ENCODE data around the gene ABTB2.
"Not testable (repeated sequence)": the region's sequence is repeated elsewhere in the genome, so short reads cannot be mapped to it uniquely, and the experiment has no call there.

ABTB2 gene

GRCh38 chr11:34357701-34358257, at the start of gene ABTB2:
TSS of gene ABTB2 (minus strand) at chr11:34358010.
- FAIRE-seq (peak; percentile 84), DNase-seq (ENCODE audit: extremely low spot score, insufficient read length, low read depth) (peak; percentile 86)

DNA sequence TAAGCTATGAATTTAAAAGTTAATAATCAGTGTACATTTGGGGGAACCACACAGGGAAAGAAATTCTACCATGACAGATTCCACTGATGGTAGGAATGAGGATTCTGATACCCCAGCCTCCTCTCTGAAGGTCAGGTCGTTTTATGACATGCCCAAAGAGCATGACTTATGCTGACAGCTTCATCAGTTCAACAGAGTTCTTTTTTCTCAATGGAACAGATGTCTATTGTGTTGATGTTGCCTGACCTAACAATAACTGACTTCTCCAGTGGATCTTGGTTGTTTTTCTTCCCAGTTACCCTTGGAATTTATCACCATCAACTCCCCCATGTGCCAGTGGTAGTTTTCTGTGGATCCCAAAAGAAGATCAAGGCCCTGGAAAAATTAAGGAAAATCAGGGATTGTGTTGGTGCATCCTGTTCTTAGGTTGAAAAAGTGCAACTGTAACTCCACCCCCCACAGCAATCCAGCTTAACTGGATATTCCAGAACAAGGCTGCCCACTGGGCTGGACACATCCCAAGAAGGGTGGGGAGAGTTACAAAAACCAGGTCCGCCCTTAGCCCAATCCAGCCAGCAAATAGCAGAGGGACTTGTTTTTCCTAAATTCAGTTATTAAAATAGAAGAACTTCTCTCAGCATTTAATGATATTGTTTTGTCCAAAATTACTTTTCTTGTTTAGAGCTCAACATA, 49.5 kb upstream of the ABTB2 start:
- no peak for DNase-seq (ENCODE audit: extremely low spot score, insufficient read length, low read depth)
- no peak for FAIRE-seq

DNA sequence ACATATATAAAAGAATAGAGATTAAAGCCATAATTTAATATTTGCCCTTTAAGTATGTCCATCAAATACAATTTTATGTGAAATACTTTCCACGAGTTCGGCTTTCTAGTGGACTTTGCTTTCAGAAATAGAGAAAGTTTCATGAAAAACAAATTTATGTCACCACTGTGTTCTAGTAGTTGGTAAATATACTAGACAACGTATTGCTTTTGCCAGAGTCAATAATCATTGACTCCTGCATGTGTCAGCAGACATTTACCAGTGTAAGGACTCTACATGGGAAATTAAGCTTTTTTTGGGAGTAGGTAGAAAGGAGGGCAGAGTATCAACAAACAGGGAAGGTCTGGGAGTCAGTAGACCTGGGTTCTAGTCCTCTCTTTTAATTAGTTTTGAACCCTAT, 48.6 kb upstream of the ABTB2 start:
- DNase-seq (ENCODE audit: extremely low spot score, insufficient read length, low read depth) (no peak), FAIRE-seq (no peak)

DNA sequence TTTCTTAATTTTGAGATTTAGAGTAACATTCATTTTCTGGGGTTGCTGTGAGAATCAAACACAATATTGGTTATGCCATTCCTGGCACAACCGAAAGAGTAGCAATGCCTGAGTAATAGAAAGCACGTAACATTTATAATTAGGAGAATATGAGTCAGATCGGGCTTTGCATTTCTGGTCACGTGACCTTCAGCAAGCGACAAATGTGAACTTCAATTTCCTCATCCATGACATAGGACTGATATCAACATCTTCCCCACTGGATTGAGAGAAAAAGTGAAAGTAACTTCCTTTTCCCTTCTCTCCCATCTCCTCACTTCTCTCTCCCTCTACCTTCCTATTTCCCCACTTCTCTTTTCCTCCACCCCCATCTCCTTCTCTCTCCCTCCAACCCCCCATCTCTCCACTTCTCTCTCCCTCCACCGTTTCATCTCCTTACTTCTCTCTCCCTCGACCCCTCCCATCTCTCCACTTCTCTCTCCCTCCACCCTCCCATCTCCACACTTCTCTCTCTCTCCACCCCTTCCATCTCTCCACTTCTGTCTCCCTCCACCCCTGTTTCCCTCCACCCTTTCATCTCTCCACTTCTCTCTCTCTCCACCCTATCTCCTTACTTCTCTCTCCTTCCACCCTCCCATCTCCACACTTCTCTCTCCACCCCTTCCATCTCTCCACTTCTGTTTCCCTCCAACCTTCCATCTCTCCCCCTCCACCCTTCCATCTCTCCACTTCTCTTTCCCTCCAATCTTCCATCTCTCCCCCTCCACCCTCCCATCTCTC, 47.5 kb upstream of the ABTB2 start:
- DNase-seq (ENCODE audit: extremely low spot score, insufficient read length, low read depth) (no peak), FAIRE-seq (no peak)

DNA sequence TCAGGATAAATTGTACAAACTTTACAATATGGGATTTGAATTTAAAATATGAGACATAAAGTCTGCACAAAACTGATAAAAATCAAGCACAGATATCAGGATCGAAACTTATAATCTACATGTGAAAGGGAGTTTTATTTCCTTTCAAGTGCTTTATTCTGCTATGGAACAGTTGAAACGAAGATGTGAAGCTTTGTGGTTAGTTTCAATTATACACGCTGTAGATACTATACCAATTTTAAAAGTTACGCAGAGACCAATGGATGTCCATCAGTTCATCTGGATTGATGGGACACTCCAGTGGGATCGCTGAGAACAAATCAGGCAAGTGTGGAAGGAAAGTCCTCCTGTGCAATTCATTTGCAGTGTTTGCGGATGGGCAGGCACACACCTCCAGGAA, 46.5 kb upstream of the ABTB2 start:
- FAIRE-seq = no peak

DNA sequence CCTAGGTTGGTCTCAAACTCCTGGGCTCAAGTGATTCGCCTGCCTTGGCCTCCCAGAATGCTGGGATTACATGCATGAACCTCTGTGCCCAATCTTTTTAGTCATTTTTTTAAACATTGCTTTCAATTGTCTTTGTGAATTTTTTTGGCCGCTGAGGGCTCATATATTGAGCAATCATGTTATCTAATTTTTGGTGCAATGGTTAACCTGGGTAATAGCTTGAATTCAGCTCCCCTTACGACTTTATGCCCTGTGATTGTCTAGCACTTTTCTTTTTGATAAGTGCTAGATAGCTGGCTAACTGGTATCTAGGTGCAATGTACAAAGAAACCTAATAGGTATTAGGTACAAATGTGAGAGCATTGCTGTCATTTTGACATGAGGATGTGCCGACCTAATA, 45.6 kb upstream of the ABTB2 start:
- FAIRE-seq (no peak), DNase-seq (ENCODE audit: extremely low spot score, insufficient read length, low read depth) (no peak)

More for the DNA sequence above, 46.5 kb upstream of the ABTB2 start:
- DNase-seq (ENCODE audit: extremely low spot score, insufficient read length, low read depth) = no peak

DNA sequence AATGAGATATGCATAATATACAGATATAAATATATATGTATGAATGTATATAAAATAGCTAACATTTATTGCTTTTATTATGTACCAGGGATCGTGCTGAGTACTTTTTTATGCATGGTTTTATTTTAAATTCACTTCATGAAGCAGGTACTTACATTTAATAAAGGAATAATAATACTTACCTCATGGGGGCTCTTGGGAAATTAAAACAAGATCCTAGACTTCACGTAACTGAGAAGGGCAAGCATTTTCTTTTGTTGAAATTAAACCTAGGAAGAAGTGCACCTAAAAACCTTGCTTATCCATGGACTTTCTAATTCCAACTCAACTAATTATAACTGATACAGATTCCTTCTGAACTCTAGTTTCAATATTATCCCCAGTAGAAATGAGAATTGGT, 40.0 kb upstream of the ABTB2 start:
- no peak for DNase-seq (ENCODE audit: extremely low spot score, insufficient read length, low read depth)
- no peak for FAIRE-seq

DNA sequence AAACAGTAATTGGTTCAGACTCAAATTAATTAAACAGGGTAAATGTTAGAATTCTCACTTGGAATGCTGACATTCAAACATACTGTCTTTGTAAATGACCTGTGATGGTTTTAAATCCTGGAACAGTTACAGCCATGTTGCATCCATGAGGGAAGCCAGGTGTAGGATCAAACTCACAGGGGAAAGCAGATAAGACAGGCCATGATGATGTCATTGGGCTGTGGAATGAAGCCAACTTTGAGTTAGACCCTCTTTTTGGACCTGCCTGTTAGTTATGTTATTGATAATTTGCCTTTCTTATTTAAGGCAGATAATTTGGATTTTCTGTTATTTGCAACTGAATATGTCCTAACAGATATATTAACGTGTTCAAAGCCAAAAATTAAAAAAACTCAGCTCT, 39.3 kb upstream of the ABTB2 start:
- DNase-seq (ENCODE audit: extremely low spot score, insufficient read length, low read depth) (no peak), FAIRE-seq (no peak)

- no peak for DNase-seq (ENCODE audit: extremely low spot score, insufficient read length, low read depth)
- no peak for FAIRE-seq
These were observed 38.2 kb upstream of the ABTB2 start for GRCh38 chr11:34395916-34396550.

GRCh38 chr11:34394771-34395300, 37.0 kb upstream of the ABTB2 start:
- no peak for DNase-seq (ENCODE audit: extremely low spot score, insufficient read length, low read depth)

DNA sequence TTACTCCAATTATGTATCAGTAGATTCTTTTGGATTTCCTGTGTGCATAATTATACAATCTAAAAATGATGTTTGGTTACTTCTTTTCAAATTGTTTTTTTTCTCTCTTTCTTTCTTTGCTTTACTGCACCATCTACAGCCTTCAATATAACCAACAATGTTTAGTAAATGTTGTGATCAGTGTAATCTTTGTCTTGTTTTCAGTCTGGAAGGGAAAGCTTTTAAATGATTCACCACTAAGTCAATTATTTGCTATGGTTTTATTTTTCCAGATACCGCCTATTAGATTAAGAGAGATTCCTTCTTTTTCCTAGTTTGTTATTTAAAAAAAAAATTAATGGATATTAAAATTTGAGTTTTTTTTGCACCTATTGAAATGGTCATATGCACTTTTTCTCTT, 29.8 kb upstream of the ABTB2 start:
- FAIRE-seq (no peak), DNase-seq (ENCODE audit: extremely low spot score, insufficient read length, low read depth) (no peak)

More at GRCh38 chr11:34394771-34395300, 37.0 kb upstream of the ABTB2 start:
- FAIRE-seq = no peak

DNA sequence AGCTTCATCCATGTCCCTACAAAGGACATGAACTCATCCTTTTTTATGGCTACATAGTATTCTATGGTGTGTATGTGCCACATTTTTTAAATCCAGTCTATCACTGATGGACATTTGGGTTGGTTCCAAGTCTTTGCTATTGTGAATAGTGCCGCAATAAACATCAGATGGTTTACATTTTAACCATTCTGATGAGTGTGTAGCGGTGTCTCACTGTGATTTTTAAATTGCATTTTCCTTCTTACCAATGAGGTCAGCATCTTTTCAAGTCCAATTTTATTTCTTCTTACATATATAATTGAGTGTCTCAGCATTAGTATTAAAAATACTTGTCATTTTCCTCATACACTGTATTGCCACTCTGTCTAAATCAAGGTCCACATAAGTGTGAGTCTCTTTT, 28.5 kb upstream of the ABTB2 start:
- not testable (repeated sequence) for DNase-seq (ENCODE audit: extremely low spot score, insufficient read length, low read depth); FAIRE-seq

DNA sequence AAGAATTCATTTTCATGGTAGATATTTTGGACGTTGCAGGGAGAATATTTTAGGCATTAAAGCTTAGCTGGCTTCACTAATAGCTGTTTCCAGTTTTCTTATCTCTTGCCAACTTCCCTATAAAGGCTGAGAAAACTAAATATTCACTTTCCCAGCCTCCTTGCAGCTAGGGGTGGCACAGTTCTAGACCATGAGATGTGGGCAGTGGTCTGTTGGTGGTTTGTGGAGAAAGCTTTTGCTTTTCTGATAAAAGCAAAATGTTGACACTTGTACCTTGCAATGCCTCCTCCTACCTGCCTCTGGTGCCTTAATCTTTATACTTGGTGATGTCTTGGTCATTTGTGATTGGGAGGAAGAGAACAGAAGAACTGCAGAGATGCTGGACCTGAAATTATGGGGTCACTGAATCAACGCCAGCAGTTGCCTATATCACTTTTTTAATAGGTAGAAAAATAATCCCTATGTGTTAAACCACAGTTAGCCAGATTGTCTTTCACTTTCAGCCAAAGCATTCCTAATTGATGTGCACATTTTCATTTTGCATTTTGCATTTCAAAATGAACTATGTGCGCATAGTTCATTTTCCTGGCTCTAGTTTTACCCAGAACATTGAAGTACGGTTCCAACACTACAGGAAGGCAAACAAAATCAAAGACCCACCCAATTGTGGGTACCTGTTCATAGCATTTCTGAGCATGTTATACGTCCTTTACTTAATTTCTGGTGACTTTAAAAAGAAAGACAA, 24.9 kb upstream of the ABTB2 start:
- FAIRE-seq = no peak
- DNase-seq (ENCODE audit: extremely low spot score, insufficient read length, low read depth) = no peak

GRCh38 chr11:34381775-34382174, 24.0 kb upstream of the ABTB2 start:
- FAIRE-seq = no peak
- no peak for DNase-seq (ENCODE audit: extremely low spot score, insufficient read length, low read depth)

GRCh38 chr11:34380696-34381095, 22.9 kb upstream of the ABTB2 start:
- FAIRE-seq (no peak), DNase-seq (ENCODE audit: extremely low spot score, insufficient read length, low read depth) (no peak)

DNA sequence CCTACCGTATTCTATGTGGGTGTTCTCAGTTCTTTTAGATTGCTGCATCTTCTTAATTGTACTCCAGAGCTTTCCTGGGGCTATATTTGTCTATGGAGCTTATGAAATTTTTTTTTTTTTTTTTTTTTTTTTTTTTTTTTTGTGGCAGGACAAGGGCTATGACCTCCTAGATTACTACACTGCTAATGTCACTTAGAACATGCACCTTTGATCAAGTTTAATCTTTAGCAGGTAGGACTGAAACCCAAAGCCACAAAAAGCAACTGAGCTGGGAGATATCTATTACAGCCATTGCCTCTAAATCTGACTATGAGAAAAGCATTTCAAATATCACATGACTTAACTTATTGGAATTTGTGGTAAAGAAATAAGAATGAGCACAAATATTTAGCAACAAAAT, 21.7 kb upstream of the ABTB2 start:
- FAIRE-seq (no peak), DNase-seq (ENCODE audit: extremely low spot score, insufficient read length, low read depth) (no peak)

DNA sequence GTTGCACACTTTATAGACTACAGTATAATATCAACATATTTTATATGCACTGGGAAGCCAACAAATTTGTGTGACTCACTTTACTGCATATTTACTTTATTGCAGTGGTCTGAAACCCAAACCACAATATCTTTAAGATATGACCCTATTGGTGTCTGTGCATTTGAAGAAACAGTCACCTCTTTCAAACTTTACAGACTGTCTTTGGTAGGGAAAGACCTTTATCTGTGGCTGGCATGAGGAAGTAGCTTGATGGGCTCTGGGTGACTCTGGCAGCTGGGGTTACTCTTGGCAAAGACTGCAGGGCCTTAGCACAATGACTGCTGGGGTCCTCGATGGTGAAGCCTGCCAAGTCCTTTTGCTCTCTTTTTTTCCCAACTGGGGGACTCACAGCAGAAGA, 21.3 kb upstream of the ABTB2 start:
- FAIRE-seq = no peak
- no peak for DNase-seq (ENCODE audit: extremely low spot score, insufficient read length, low read depth)

- DNase-seq (ENCODE audit: extremely low spot score, insufficient read length, low read depth) (no peak), FAIRE-seq (no peak)
These were observed 15.9 kb upstream of the ABTB2 start for GRCh38 chr11:34373727-34374126.

DNA sequence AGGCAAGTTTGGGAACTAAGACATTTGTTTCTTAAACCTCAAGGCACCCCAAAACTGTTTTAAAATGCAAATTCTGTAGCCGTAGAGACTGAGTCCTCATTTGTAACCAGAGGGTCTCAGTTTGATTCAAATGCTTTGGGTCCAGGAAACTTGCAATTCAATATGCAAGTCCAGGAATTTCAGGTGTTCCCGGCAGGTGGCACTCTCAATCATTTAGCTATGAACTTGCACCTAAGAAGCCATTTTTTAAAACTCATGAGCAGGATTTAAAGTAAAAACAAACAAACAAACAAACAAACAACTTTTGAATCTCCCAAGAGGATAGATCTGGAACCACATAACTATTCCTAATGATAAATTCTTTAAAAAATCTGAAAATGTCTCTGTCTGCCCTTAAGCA, 8.7 kb upstream of the ABTB2 start:
- DNase-seq (ENCODE audit: extremely low spot score, insufficient read length, low read depth) (no peak), FAIRE-seq (no peak)

- DNase-seq (ENCODE audit: extremely low spot score, insufficient read length, low read depth) (no peak), FAIRE-seq (no peak)
These were observed 6.3 kb upstream of the ABTB2 start for GRCh38 chr11:34364102-34364501.
